HG02981 (cell line): ENCODE data around the gene CLEC3A.
"Not testable (repeated sequence)": the region's sequence is repeated elsewhere in the genome, so short reads cannot be mapped to it uniquely, and the experiment has no call there.

ENCODE experiments used
- ATAC-seq: cut with Tn5 transposase; IDR thresholded peaks from one replicate; pipeline ENCODE4 v1.9.1; 2021; ENCODE audit warnings: mild to moderate bottlenecking, moderate library complexity; ENCODE audit not compliant: unreplicated experiment

CLEC3A gene

DNA sequence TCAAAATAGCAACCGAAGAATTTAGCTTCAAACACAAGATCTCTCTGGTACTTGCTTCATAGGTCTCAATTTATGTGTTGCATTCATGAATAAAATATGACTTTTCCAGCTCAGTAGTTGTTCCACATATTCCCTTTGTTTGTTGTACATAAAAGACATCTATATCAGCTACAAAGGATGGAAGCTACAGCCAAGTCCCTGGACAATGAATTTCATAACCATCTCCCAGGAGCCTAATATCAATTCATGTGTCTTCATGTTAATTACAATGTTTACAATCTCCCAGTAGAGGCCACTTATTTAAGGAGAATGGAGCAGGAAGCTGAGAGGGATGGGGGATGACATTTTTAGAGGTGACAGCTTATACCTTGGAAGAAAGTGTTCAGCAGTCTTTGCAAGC lies 3.3 kb downstream of the CLEC3A start:
- ATAC-seq: no peak

DNA sequence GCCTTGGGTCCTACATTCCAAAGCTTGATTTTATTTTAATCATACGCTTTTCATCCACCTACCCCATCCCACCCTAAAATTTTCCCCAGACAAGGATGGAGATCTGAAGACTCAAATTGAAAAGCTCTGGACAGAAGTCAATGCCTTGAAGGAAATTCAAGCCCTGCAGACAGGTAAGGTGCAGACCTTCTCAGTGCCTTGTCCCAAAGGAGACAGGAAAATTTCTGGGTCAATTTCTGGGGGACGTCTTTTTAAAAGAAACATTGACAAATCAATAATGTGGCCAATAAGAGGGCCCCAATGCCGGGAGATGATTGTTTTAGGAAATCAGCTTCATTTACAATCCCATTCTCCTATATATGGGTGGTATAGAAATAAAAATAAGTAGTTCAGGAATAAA lies 5.7 kb downstream of the CLEC3A start:
- ATAC-seq: no peak

DNA sequence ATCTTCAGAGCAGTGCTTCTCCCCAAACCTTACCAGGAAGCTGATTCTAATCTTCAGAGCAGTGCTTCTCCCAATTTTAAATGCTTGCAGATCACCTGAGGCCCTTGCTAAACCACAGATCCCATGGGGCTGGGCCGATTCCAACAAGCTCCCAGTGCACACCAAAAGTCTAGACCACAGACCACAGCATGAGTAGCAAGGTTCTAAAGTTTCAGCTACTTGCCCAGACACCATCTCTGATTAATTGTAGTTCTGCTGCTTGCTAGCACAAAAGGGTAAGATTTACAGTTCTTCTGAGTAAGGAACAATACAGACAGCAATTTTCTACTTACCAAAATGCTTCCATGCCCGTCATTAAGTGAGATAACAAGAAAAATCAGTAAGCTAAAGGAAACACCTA lies 12.2 kb downstream of the CLEC3A start:
- ATAC-seq: no peak

DNA sequence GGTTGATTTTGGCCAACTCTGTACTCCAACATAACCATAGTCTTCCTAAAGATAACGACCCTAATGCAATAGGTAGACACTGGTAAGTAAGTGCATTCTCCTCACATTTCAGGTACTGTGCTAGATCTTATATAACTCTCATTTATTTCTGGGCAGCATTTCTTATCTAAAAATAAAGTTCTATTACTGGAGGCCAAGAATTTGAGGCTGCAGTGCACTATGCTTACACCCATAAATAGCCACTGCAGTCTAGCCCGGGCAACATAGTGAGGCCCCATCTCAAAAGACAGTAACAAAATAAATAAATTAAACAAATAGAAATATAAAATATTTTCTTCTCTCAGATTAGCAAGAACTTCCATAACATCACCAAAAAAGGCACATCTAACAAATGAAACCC lies 12.7 kb downstream of the CLEC3A start:
- ATAC-seq: no peak

DNA sequence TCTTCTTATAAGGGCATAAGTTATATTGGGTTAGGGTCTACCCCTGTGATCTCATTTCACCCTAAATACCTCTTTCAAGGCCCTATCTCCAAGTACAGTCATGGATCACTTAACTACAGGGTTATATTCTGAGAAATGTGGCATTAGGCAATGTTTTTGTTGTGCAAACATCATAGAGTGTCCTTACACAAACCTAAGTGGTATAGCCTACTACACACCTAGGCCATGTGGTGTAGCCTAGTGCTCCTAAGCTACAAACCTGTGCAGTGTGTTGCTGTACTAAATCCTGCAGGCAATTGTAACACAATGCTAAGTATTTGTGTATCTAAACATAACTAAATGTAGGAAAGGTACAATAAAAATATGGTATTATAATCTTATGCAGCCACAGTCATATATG lies 18.0 kb downstream of the CLEC3A start:
- no peak for ATAC-seq

DNA sequence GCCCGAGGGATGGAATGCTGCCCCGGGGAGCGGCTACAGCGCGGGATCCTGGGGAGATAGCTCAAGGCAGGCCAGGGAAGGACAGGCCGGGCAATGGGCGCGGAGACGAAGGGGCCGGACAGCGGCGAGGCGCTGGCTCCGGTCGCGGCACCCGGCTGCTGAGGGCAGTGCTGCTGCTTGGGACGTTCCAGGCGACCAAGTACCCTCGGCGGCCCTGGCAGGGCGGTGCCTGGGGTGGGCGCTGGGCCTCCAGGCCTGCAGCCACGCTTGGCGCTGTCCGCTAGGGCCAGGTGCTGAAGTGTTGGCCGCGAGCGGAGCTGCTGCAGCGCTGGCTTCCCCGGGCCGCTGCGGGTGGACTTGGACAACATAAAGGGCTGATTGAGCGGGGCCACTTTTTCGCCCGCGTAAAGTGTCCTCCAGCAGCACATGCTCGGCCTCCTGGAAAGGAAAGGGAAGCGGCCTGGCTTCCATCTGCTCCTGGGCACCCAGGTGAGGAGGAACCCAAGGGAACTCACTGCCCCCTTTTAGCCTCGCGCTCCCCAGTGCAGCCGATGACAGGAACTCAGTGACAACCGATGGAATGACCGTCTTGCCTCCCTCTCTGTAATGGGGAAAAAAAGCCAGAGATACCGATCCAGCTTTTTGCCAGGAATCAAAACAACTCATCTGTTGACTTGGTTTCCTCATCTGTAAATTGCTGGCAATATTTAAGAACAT lies 23.7 kb downstream of the CLEC3A start:
- ATAC-seq: peak; percentile 65

DNA sequence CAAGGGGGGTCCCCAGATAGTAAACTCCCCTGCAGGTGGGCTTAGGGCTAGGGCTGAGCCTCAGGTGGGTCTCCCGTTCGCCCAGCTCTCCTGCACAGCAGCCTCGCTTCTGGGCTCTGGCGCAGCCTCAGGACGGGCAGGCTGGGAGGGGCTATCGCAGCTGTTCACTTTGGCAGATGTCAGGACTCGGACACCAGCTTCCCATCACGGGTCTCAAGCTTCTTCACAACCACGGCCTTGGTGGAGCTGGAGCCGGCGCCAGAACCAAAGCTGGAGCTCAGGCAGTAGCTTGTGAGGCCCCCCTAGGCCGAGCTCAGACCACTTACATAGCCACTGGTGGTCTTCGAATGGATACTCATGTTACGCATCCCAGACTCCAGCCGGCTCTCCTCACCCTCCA lies 26.0 kb downstream of the CLEC3A start:
- ATAC-seq: no peak

DNA sequence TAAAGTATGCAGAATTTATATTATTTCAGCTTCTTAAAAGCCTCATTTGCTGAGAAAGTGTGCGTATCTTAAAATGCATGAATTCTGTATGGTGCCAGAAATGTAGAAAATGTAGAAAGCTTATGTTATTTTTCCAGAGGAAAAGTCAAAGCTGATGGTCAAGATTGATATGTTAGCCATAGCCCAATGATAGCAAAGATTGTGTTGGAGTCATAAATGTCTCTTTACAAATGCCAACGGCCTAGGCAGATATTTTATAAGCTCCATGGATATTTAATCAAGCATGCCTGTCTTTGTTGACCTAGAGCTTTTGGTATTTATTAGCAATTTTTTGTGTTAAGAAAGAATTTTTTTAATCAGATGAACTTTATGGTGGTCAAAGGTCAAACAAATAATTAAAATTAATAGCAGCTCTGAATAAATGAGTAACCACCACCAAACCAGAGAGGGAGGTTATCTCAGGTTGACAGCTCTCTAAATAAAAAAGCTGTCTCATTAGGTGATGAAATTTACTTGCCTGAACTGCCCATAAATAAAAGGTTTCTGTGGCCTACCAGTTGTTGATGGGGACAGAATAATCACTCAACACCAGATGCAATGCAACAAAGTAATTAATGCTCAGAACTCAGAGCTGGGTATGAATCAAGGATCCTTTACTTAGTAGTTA lies 28.5 kb downstream of the CLEC3A start:
- no peak for ATAC-seq

DNA sequence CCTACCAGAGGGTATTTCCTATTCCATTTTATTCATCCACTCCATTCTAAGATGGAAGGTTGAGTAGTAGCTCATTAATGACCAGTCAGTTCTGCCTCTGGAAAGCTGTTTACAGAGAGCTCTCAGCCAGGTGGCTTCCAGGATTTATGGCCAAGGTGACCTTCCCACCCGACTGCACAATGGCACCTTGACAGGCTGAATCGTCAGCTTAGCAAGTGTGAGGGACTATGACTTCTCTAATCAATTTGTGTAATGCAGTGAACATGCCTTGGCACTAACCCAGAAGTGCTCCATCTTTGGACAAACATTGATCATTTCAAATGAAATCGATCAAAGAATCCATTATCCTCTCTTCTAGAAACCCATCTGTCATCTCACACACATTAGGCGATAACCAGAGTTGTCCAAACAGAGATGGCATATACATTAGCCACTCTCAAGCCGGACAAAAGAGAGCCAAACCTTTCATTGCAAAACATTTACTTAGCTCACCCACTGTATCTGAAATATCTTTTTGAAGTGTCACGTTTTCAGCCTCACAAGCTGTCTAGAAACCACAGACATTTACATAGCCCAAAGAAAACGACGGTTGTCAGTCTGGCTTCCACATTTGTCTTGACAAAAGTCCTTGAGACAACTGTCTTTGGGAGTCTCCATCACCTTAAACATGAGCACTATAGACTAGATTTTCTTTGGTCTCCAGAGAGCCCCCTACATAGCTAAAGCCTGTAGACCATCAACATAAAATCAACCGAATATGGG lies 35.6 kb downstream of the CLEC3A start:
- ATAC-seq: no peak

DNA sequence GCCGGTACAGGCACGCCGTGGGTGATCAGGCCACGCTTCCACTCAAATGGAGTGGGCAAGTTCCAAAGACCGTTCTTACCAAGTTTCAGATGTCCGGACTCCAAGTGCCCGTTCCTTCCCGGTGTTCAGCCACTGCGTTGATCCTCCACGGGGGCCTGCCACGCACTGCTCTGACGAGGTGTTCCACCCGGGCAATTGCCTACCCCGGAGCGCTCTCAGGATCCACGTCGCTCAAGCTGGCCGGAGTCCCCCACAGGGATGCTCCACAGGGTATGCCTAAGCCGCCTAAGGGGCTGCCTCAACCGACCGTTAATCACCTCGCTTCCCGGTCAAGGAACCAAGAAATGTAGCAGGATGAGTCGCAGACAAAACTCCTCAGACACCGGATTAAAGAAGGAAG lies 37.5 kb downstream of the CLEC3A start:
- not testable (repeated sequence) for ATAC-seq

DNA sequence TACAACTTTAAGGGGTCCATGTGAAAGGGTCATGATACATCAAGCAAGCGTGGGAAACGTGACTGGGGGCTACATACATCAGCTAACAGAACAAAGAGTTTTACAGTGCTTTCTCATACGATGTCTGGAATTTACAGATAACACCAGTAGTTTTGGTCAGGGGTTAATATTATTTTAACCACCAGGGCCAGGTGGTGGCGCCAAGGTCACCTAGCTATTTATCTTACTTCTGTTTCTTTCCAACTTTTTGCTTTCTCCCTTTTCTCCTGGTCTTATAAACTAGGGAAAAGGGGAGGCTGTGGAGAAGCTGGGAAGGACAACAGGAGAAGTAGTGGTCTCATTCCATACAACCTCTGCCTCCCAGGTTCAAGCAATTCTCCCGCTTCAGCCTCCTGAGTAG lies 37.9 kb downstream of the CLEC3A start:
- no peak for ATAC-seq

DNA sequence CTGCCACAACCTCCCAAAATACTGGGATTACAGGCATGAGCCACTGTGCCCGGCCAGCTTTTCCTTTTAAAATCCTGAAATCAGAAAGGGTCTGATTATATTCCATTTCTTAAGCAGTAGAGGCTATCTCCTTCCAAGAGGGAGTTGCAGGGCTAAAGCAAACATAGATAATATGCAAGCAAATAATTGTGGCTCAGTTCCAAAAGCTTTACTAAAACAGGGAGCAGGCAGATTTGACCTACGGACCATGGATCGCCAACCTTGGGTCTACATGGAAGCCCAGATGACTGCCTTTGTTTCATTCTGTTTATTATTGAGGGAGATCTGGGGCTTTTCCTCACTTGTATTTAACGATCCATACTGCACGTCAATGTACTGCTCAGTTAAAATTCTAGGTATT lies 38.5 kb downstream of the CLEC3A start:
- no peak for ATAC-seq

DNA sequence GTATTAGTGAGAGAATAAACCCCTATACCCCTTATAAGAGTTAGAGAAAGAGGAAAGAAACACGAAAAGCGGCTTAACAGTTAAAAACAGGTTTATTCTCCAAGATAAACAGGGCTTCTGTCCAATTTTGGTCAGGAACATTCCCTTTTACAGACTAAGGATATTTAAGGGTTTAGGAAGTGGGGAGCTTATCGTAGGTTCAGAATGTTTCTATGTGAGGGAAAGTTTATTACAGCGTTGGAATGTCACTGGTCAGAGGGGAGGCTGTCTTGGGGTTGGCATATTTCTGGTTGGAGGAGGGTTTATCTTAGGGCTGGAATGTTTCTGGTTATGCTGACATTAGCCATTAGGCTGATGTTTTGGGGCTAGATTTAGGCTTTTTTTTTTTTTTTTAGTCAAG lies 43.0 kb downstream of the CLEC3A start:
- no peak for ATAC-seq

DNA sequence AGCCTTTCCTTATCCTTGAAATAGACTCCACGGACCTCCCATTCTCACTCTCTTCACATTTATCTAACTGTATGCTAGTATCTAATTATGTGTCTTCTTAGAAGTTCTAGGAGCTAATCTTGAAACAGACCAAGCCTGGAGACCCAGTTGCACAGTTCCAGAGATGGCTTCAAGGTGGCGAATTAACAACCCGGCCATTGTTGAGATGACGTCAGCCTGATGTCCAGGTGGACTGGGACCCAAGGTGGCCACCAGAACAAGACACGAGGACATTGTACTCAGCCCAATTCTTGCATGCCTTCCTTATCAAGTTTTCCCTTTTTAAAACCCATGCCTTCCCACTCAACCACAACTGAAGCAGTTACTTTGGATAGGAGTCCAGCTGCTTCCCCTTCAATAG lies 47.6 kb downstream of the CLEC3A start:
- no peak for ATAC-seq

DNA sequence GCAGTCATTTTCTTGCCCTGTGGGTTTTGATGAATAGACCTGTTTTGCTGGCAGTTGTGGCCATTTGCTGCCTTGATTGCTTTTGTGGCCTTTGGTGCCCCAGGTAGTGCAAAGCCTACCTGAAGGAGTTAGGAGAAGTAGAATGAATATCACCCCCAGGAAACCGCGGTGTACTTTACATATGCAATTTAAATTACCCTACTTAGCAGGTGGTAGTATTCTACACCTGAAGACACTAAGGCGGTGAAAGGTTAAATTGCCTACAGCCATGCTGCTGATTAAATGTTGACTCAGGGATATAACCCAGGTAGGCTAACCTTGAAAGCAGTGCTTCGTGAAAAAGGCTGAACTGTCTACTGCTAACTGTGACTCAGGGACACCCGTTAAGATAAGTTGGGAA lies 49.9 kb downstream of the CLEC3A start:
- no peak for ATAC-seq

DNA sequence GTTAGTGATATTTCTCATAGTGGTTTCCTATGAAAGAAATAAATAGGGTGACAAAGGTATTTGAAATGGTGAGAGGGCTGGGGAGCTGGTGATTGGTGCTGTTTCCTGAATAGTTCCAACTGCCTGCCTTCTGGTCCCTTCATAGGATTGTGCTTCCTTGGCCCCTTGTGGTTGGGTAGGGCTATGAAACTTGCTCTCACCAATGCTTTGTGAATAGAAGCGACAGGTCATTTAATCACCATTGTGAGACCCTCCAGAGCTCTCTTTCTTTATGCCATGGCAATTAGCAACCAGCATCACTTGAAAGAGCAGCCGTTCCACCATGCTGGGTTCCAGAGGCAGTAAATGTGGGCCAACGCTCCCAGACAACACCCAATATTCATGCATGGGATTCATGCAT lies 53.5 kb downstream of the CLEC3A start:
- no peak for ATAC-seq

DNA sequence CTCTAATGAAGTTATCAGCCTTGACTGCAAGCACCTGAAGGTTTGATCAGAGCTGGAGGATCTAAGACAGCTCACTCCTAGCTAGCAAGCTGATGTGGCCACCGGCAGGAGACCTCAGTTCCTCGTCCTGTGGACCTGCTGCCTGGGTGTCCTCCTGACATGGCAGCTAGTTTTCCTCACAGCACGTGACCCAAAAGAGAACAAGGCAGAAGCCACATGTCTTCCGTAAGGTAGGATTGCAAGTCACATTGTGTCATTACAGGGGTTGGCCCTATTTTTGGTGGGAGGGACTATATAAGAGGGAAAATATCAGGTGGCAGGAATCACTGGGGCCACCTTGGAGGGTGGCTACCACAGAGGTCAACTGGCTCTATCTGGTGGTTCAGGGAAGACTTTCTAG lies 59.0 kb downstream of the CLEC3A start:
- ATAC-seq: no peak
